Right lobe of liver (tissue), 6 donors: Measurements from ENCODE around the gene DNAL1. TPM values are rescaled to one million over a fixed set of nuclear protein-coding genes. Genes with fewer than 3 reads are reported as not detected.

Experiments used
- ATAC-seq, 4 donors: fragments of 200-7000 bp; cut with Tn5 transposase; one replicate each; pipeline ENCODE4 v1.9.1; 2020; ENCODE audit warnings: mild to moderate bottlenecking in 4 of 4, moderate library complexity in 4 of 4
- DNase-seq, 3 donors: peaks; one replicate each; pipeline ENCODE4 v3.0.0-alpha.2; 2020
- H3K27ac ChIP-seq, 3 donors: fragments of 200-600 bp; one replicate each; pipeline ENCODE4 v1.8.0; 2022
- H3K27me3 ChIP-seq, 2 donors: fragments of 200-600 bp; one replicate each; pipeline ENCODE4 v1.8.0; 2022
- H3K36me3 ChIP-seq, 4 donors: fragments of 200-600 bp; sonication (generic) in 1 of 4; one replicate each; pipeline versions ENCODE4 v1.5.1 to v1.8.0; 2017 to 2022; ENCODE audit warnings: control low read depth in 1 of 4
- H3K4me1 ChIP-seq, 4 donors: fragments of 200-600 bp; sonication (generic) in 1 of 4; one replicate each; pipeline versions ENCODE4 v1.5.1 to v1.8.0; 2017 to 2022; ENCODE audit warnings: control low read depth in 1 of 4
- H3K4me3 ChIP-seq, 3 donors: fragments of 200-600 bp; one replicate each; pipeline ENCODE4 v1.8.0; 2022
- H3K9me3 ChIP-seq, 4 donors: fragments of 200-600 bp; sonication (generic) in 1 of 4; one replicate each; pipeline versions ENCODE4 v1.5.1 to v1.8.0; 2017 to 2022; ENCODE audit warnings: control low read depth in 1 of 4
- CTCF ChIP-seq, 4 donors: fragments of 200-600 bp in 3 of 4; fragments of 450-650 bp in 1 of 4; IDR thresholded peaks; one replicate each; pipeline versions ENCODE4 v1.5.1 to v1.8.0; 2016 to 2022; ENCODE audit warnings: antibody characterized with exemption in 4 of 4, mild to moderate bottlenecking in 2 of 4
- POLR2A ChIP-seq: fragments of 450-650 bp; IDR thresholded peaks from one replicate; pipeline ENCODE4 v1.6.1; 2017; ENCODE audit warnings: antibody characterized with exemption, mild to moderate bottlenecking
- WGBS: methylation state at CpG from one replicate; pipeline ENCODE4 v1.1.6; 2018; ENCODE audit warnings: low coverage, low lambda C conversion rate; ENCODE audit not compliant: insufficient coverage; ENCODE audit errors: missing lambda C conversion rate; 5-methylcytosine and 5-hydroxymethylcytosine counted together
- intact Hi-C, 2 donors: fragments of 100-400 bp; cut with DNase I; formaldehyde crosslinking; loops; one replicate each; pipeline versions ENCODE4 v1.11.2 to v1.14.1; 2022
- total RNA-seq, 6 experiments: library from RNA; depleted of rRNA in 2 of 6; stranded (reverse); fragments of >200 nt in 2 of 6; fragmentation: NEBNext Ultra II Directional in 3 of 6; extraction: Animal tissue kit (Norgen Biotek cat#: 25700) in 3 of 6; gene quantifications; one replicate each; pipeline versions ENCODE4 v1.1.0 to v1.2.4, GENCODE V29; 2016 to 2023
- donor health status: DM: no; HTN: yes; CAD: no.
- donor health status: DM: no; HTN: no; CAD: no.
- donor health status: DM: no; HTN: no; CAD: no.
- donor health status: DM: no; HTN: yes; CAD: no.
- donor health status: DM: no; HTN: yes; CAD: no.

Gene DNAL1
- total RNA-seq, 6 experiments from 2014 or later = 2.7 to 5.7 (median 3.2) TPM

DNA sequence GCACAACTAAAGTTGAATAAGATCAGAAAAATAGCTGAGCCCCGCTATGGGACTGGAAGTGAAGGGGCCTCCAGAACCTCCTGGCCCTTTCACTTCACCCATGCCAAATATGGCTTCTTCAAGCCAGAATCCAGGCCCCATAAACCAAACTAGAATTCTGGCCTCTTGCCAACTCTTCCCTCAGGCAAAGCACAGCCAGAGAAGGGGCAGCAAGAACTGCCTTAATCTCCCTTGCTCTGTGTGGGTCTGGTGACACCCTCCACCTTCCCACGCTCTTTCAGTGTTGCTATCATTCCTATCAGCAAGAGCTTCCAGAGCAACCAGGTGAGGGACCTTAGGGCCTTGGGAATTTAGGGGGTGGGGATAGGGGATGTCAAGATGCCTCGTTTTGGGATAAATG lies 72.5 kb downstream of the DNAL1 start:
- Histone ChIP-seq H3K27ac (no peak overlapping the region), H3K36me3 (peaks cover 4 to 44% (median 23%) of the 10 kb centered on the region in 4 donors), H3K9me3 (no peaks in the 10 kb centered on the region), H3K4me1 (peaks cover 0 to 32% (median 4%) of the 10 kb centered on the region in 4 donors), H3K27me3 (no peaks in the 10 kb centered on the region), H3K4me3 (no peak overlapping the region)
- intact Hi-C loops = loop anchor here in 1 of 2 donors (10.0 kb wide), 1 partner anchor 82 kb away; no protein-coding TSS in a partner anchor
- DNase-seq (no peak), ATAC-seq (no peak)
- no peak for TF ChIP-seq CTCF (IDR thresholded peaks at IDR 0.05)
- no peak for TF ChIP-seq POLR2A
- WGBS = 80% methylated on average over 3 of the region's 3 CpGs

GRCh38 chr14:73717711-73718417 lies 73.1 kb downstream of the DNAL1 start:
- no peak overlapping the region for H3K4me3 ChIP-seq

DNA sequence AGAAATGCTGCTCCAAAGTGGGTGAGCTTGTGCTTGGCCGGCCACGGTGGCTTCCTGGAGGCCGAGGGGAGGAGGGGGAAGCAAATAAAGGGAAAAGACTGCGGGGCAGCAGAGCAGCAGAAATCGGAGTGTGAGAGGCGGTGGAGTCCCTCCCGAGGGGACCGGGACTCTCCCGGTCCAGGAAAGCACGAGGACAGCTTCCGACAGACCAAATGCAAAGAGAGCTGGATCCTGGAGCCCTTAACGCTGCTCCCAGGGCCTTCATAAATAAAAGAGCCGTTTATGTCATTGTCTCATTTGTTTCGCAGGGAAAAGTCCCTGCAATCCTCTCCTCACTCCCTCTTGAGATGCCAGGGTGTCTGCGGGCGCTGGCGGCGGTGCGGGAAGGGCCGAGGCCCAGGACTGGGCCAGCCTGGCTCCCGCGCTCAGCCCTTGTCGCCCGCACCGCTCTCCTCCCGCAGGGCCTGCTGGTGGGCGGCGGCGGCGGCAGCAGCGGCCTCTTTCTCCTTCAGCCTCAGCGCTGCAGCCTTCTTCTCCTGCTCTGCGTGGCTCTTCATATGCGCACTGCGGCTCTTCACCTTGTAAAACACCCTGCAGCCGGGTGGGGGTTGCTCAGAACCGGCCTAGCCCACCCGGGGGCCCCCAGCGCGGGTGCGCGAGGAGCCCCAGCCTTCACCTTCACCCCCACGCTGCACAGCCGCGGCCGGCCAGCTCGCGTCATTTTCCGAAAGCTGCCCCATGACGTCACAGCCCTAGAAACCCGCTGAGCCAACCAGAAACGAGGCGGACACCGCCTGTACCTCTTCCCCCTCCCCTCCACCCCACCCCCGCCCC lies 73.8 kb downstream of the DNAL1 start:
- 86% methylated on average over 36 of the region's 55 CpGs for WGBS
- Histone ChIP-seq H3K4me3 (no peak overlapping the region), H3K36me3 (peaks cover 4 to 48% (median 23%) of the 10 kb centered on the region in 4 donors), H3K4me1 (peaks cover 2 to 44% (median 8%) of the 10 kb centered on the region in 4 donors), H3K27me3 (no peaks in the 10 kb centered on the region), H3K9me3 (no peaks in the 10 kb centered on the region), H3K27ac (no peak overlapping the region)
- intact Hi-C loops = loop anchor here in 1 of 2 donors (10.0 kb wide), 1 partner anchor 84 kb away; no protein-coding TSS in a partner anchor
- no peak for TF ChIP-seq CTCF (IDR thresholded peaks at IDR 0.05)
- DNase-seq (no peak), ATAC-seq (no peak)

More at GRCh38 chr14:73717711-73718417, 73.1 kb downstream of the DNAL1 start:
- WGBS = 67% methylated on average over 7 of the region's 20 CpGs
- H3K27me3 ChIP-seq = no peaks in the 10 kb centered on the region
- TF ChIP-seq CTCF (IDR thresholded peaks at IDR 0.05) = no peak
- TF ChIP-seq POLR2A = no peak
- no peak for ATAC-seq
- H3K27ac ChIP-seq = no peak overlapping the region
- intact Hi-C loops = loop anchor here in 1 of 2 donors (10.0 kb wide), 1 partner anchor 83 kb away; no protein-coding TSS in a partner anchor
- H3K36me3 ChIP-seq = peaks cover 4 to 48% (median 23%) of the 10 kb centered on the region in 4 donors
- H3K4me1 ChIP-seq = peaks cover 0 to 38% (median 5%) of the 10 kb centered on the region in 4 donors
- no peaks in the 10 kb centered on the region for H3K9me3 ChIP-seq
- DNase-seq = no peak

DNA sequence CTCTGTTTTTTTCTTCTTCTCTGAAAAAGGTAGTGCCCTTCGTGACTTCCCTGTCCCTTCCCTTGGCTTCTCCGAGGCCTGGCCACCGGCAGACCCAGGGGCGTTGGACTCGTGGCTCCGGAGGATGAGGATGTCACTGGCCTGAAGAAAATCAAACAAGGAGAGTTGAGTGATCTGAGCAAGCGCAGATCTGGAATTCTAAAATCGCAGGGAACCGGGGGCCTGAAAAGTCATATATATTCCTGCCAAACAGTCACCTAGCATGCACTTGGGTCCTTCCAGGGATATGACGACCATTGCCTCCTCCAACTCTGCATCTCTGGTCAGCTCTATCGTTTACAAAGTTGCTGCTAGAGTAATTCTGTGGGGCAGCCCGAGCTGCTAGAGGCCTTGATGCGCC lies 74.6 kb downstream of the DNAL1 start:
- DNase-seq (no peak), ATAC-seq (no peak)
- intact Hi-C loops = loop anchor here in 1 of 2 donors (10.0 kb wide), 1 partner anchor 85 kb away; no protein-coding TSS in a partner anchor
- H3K4me3 ChIP-seq = no peak overlapping the region
- H3K4me1 ChIP-seq = peaks cover 2 to 46% (median 11%) of the 10 kb centered on the region in 4 donors
- 80% methylated on average over 6 of the region's 13 CpGs for WGBS
- H3K36me3 ChIP-seq = peaks cover 4 to 48% (median 23%) of the 10 kb centered on the region in 4 donors
- H3K27ac ChIP-seq = no peak overlapping the region
- no peak for TF ChIP-seq POLR2A
- TF ChIP-seq CTCF (IDR thresholded peaks at IDR 0.05) = no peak
- H3K9me3 ChIP-seq = no peaks in the 10 kb centered on the region
- no peaks in the 10 kb centered on the region for H3K27me3 ChIP-seq
